H4 (cell line): ENCODE data around the gene CASP9. TPM values are rescaled to one million over a fixed set of nuclear protein-coding genes. Genes with fewer than 3 reads are reported as not detected.
"Not testable (repeated sequence)": the region's sequence is repeated elsewhere in the genome, so short reads cannot be mapped to it uniquely, and the experiment has no call there.

Experiments used
- DNase-seq: peaks from one replicate; pipeline ENCODE4 v3.0.0-alpha.2; 2015; ENCODE audit warnings: low spot score
- total RNA-seq: library from RNA; depleted of rRNA; stranded (reverse); fragments of >200 nt; shearing (Covaris generic); gene quantifications from 2 replicates; pipeline ENCODE4 v1.2.3, GENCODE V29; 2014

The CASP9 gene
- total RNA-seq, 1 experiment from 2014 or later, result 10.3 TPM

GRCh38 chr1:15500184-15501178 lies 23.5 kb downstream of the CASP9 start:
- DNase-seq, result no peak

- no peak for DNase-seq
Measured at GRCh38 chr1:15493869-15494390, 30.1 kb downstream of the CASP9 start.

- no peak for DNase-seq
Measured at GRCh38 chr1:15492596-15492995, 31.4 kb downstream of the CASP9 start.

- not testable (repeated sequence) for DNase-seq
Measured at GRCh38 chr1:15491010-15491409, 33.0 kb downstream of the CASP9 start.

DNA sequence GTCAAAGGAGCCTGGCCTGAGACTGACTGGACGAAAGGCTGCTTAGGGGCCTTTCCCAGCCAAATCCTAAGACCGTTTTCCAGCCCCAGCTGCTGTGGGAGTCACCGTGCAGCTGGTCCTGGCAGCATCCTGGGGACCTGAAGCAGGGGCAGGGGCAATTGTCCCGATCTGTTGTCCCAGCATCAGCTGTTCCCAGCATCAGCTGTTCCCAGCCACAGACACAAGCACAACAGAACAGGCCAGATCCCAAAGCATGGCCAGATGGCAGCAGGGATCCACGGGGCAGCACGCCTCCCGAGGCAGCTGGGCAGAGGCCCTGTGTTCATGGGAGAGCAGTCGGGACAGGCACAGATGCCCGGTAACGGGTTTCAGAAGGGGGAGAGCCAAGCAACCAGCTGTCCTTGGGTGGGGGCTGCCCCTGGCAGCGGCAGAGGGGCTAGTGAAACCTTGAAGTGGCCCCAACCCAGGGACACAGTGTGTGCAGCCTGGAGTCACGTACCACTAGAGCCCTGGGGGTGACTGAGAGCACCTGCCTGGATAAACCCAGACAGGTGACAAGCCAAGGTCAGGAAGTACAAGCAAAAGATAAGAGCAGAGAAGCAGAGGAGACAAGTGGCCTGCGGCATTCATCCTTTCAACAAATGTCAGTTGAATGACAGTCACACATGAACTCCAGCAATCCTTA lies 34.8 kb downstream of the CASP9 start:
- DNase-seq, result no peak

DNA sequence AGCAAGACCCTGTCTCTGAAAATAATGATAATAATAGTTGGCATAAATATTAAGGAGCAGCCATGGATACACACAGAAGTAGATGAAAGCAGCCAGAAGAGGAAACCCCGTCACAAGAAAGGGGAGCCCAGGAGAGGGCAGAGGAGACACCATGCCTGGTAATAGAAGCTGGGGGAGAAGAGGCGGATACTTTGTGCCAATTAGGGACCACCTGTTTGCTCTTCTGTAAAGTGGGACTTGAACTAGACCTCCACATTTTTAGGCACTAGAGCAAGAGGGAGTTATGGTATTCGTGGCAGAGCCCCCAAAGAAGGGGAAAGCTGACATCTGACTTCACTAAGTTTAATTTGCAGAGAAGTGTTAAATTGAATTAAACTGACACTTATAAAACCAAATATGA lies 35.6 kb downstream of the CASP9 start:
- DNase-seq, result no peak

- not testable (repeated sequence) for DNase-seq
Measured at GRCh38 chr1:15486844-15487610, 37.0 kb downstream of the CASP9 start.

GRCh38 chr1:15485636-15486035 lies 38.4 kb downstream of the CASP9 start:
- no peak for DNase-seq

GRCh38 chr1:15484443-15484842 lies 39.6 kb downstream of the CASP9 start:
- DNase-seq, result not testable (repeated sequence)

DNA sequence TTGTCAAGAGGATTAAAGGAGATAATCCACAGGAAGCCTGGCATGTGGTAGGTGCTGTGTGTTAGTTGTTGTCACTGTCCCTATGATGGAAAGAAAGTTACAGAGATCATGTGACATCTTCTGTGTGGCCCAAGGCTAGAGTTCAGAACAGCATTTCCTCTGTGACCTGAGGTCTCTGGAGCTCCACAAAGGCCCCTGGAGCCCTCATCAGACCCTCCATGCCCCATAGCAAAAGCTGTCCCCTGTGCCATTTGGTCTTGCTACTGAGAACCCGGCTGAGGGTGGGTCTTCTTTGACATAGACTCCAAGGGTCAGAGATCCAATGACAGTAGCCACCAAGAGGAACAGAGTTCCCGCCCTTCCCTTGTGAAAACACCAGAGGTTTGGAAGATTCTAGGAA lies 40.0 kb downstream of the CASP9 start:
- DNase-seq, result no peak

DNA sequence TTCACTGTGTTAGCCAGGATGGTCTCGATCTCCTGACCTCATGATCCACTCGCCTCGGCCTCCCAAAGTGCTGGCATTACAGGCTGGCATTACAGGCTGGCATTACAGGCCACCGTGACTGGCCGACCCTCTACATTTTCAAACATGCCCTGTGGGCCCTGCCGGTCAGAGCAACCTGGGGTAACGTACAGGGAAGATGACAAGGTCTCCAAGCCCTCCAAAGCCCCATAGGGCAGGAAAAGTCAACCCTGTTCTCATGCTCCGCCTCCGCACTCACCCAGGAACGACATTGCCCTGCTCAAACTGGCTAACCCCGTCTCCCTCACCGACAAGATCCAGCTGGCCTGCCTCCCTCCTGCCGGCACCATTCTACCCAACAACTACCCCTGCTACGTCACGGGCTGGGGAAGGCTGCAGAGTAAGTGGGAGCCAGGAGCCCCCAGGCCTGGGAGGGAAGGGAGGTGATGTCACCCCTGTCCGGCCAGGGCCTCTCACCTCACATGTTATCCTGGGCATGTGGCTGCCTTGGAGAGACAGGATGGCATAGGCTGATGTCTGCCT lies 41.0 kb downstream of the CASP9 start:
- not testable (repeated sequence) for DNase-seq

GRCh38 chr1:15482455-15482854 lies 41.6 kb downstream of the CASP9 start:
- DNase-seq, result not testable (repeated sequence)

DNA sequence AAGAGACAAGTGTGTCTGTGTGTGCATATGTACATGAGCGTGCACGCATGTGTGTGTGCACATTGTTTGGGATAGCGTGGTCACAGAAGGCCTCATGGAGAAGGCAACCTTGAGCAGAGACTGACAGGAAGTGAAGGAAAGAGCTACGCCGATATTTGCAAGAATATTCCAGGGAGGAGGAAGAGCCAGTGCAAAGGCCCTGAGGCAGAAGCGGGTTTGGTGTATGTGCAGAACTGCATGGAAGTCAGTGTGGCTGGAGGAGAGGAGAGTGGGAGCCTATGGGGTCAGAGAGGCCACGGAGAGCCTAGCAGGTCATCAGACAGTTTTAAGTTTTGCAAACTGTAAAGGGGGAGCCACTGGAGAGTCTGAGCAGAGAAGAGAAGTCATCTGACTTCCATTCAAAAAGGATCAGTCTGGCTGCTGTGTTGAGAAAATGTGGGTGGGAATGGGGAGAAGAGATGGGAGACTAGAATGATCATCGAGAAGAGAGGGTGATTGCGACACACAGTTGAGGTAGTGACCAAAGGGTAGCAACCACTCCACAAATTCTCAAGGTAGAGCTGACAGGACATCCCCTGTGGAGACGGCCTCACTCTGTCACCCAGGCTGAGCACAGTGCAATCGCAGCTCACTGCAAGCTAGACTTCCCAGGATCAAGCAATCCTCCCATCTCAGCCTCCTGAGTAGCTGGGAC lies 44.2 kb downstream of the CASP9 start:
- no peak for DNase-seq

DNA sequence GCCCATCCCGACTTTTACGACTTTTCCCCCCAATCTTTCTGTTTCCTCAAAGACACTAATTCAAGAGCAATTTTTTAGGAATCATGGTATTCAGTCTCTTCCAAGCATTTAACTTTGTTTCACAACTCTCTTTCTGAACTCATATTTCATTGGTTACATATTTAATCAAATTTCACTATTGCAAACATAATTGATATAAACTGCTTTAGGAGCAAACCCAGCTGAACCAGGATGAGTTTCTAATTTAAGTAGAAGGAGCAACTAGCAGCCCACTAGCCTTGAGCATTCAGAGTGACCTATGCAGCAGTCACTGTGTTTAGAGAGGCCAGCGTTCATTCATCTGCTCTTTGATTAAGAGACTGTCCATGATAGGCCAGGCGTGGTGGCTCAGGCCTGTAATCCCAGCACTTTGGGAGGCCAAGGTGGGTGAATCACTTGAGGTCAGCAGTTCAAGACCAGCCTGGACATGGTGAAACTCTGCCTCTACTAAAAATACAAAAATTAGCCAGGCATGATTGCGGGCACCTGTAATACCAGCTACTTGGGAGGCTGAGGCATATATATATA lies 46.3 kb downstream of the CASP9 start:
- no peak for DNase-seq

GRCh38 chr1:15476927-15477326 lies 47.1 kb downstream of the CASP9 start:
- DNase-seq, result no peak

GRCh38 chr1:15475752-15476314 lies 48.2 kb downstream of the CASP9 start, which contains the start of gene CELA2B:
Gene CELA2B, plus strand, starts transcription at chr1:15476104. Its CDS starts 22 bp downstream, at chr1:15476126.
- no peak for DNase-seq

GRCh38 chr1:15472587-15472986 lies 51.4 kb downstream of the CASP9 start:
- no peak for DNase-seq

DNA sequence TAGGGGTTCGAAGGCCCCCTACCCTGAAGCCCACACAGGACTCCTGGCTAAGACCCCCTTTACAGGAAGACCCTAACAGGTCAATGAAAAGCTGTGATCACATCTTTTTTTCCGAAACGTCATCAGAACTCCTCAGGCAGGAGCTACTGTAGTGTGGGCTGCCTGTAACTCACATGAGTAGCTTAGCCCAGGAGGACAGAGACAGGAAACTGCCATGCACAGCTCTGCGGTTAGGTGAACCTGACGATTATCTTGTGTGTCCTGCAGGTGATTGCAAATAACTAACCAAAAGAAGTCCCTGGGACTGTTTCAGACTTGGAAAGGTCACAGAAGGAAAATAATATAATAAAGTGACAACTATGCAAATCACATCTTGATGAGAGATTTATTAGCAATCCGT lies 52.3 kb downstream of the CASP9 start:
- DNase-seq, result not testable (repeated sequence)

GRCh38 chr1:15471067-15471466 lies 52.9 kb downstream of the CASP9 start:
- DNase-seq, result not testable (repeated sequence)
